ENCODE results near the gene RARB.

RARB gene

DNA sequence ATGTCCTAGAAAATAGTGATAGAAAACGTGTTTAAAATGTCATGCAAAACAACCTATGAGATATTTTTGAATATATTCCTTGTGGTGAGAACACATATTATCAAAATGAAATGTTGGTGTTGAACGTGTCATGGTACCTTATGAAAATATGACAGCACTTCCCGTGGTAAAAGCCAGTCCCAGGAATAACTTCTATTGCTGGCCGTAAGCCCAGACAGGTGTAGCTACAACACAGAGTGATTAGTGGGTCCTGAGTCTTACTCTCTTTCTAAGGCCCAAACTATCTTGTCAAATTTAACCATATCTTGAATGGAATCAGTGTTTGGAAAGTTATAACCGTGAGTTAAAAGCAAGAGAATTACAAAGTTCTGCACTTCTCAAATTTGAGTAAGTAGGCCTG lies 24.1 kb downstream of the RARB start:
- H3K4me3 ChIP-seq (replicated peaks; ENCODE audit: low read depth, low read length) = no peak overlapping the region
- TF ChIP-seq, protein P1, sequence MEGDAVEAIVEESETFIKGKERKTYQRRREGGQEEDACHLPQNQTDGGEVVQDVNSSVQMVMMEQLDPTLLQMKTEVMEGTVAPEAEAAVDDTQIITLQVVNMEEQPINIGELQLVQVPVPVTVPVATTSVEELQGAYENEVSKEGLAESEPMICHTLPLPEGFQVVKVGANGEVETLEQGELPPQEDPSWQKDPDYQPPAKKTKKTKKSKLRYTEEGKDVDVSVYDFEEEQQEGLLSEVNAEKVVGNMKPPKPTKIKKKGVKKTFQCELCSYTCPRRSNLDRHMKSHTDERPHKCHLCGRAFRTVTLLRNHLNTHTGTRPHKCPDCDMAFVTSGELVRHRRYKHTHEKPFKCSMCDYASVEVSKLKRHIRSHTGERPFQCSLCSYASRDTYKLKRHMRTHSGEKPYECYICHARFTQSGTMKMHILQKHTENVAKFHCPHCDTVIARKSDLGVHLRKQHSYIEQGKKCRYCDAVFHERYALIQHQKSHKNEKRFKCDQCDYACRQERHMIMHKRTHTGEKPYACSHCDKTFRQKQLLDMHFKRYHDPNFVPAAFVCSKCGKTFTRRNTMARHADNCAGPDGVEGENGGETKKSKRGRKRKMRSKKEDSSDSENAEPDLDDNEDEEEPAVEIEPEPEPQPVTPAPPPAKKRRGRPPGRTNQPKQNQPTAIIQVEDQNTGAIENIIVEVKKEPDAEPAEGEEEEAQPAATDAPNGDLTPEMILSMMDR (IDR thresholded peaks at IDR 0.05; ENCODE audit: low read depth, low read length, missing control alignments) = no peak
- no peak for DNase-seq (ENCODE audit: extremely low read depth, low read depth)

DNA sequence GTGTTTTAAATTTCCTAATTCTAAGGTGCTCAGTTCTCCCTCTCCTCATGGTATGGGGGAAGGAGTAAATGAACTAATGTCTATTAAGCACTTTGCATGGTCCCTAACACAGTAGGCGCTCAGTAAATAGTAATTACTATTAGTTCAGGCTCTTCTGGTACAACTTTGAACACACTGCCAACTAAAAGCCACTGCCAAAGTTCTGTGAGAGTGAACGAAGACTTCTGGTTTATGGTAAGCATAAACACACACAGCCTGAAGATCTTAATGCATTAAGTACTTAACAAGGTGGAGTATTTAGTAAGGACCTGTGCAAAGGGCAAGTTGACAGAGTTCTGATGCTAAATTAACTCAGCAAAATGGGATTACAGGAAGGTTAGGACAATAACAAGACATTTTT lies 24.7 kb downstream of the RARB start:
- no peak for DNase-seq (ENCODE audit: extremely low read depth, low read depth)
- TF ChIP-seq, protein P1 (IDR thresholded peaks at IDR 0.05; ENCODE audit: low read depth, low read length, missing control alignments) = no peak
- no peak overlapping the region for H3K4me3 ChIP-seq (replicated peaks; ENCODE audit: low read depth, low read length)

DNA sequence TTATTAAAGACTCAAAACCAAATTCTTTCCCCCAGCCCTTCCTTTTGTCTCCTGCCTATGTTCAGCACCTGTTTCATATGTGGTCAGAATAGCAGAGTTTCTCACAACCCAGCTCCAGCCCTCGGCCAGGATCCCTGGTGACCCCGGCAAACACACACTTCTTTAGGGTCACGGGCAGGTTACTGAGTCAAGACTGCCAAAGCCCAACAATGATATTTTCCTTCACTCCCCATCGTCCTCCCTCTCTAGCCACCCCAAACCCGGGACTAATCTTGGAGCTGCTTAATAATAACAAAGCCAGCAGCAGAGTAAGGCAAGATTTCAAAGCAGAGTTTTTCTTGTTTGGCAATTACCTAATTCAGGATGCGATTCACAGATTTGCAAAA lies 25.5 kb downstream of the RARB start:
- TF ChIP-seq, protein P1 (IDR thresholded peaks at IDR 0.05; ENCODE audit: low read depth, low read length, missing control alignments) = no peak
- peak overlapping the region; percentile 33 for H3K4me3 ChIP-seq (replicated peaks; ENCODE audit: low read depth, low read length)
- no peak for DNase-seq (ENCODE audit: extremely low read depth, low read depth)

DNA sequence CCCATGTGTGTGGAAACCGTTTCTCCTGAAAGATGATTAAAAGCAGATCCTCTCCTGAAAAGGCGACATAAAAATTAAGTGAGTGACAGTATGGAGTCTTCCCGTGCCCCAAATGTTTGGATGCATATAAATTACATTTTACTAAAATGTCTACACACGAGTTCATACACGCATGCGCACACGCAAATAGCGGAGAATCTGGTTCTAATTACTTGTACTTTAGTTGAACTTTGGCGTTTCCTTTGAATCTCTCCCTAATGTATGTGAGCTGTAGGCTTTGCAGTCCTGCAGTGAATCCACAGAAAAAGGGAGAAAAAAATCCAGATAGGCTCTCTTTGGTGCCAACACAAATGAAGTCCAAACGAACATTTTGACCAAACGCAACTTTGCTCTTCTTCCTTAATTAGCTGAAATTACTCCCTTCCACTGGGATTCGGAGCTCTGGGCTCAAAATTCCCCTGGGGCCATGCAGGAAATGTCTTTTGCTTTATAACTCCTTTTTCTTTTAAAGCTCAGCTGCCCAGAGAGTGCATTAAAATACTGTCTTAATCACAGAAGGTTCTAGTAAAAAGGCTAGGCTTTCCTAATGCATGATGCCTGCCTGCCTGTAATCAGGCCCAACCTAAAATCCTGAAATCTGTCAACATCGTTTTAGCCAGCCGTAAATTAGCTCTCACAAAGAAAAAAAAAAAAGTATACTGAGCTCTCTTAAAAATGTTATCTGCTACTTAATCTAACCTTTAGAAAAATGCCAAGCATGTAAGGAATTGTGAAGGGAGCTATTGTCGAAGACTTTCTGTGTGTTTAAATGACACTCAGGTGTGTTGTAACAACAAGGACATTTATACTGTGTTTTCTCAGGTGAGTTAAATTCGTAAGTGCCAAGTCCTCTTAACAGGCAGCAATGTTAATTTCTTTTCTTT lies 26.2 kb downstream of the RARB start:
- TF ChIP-seq, protein P1 (IDR thresholded peaks at IDR 0.05; ENCODE audit: low read depth, low read length, missing control alignments) = no peak
- H3K4me3 ChIP-seq (replicated peaks; ENCODE audit: low read depth, low read length) = peak overlapping the region; percentile 33
- peak; percentile 90 for DNase-seq (ENCODE audit: extremely low read depth, low read depth)

DNA sequence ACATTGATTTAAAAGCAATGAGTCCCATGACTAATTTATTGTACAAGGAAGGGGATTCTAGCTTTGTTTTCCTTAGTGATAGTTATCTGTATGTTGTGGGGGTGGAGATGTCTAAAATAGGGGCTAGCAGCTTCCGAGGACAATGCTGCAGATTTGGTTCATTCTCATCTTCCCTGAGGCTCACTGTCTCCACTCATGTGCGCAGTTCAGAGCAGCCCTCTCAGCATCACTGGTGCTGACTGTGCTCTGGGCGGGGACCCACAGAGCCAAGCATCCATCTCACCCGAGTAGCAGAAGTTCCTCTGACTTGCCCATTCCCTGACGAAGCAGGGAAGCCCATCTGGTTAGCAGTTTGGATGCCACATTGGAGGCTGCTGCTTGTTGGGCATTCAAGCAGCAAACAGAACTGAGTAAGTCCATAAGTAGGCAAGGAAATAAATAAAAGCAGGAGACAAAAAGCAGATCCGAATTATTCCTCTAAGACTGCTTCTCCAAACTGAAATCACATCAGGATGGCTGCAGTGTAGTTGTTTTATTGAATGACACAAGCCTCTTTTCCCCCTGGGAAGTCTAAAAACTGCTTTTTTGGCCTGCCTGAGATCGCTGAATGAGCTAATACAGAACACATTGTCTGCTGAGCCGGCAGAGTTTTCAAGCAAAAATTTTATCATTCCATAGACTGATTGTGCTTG lies 27.5 kb downstream of the RARB start:
- DNase-seq (ENCODE audit: extremely low read depth, low read depth) = no peak
- H3K4me3 ChIP-seq (replicated peaks; ENCODE audit: low read depth, low read length) = no peak overlapping the region
- TF ChIP-seq, protein P1 (IDR thresholded peaks at IDR 0.05; ENCODE audit: low read depth, low read length, missing control alignments) = no peak

DNA sequence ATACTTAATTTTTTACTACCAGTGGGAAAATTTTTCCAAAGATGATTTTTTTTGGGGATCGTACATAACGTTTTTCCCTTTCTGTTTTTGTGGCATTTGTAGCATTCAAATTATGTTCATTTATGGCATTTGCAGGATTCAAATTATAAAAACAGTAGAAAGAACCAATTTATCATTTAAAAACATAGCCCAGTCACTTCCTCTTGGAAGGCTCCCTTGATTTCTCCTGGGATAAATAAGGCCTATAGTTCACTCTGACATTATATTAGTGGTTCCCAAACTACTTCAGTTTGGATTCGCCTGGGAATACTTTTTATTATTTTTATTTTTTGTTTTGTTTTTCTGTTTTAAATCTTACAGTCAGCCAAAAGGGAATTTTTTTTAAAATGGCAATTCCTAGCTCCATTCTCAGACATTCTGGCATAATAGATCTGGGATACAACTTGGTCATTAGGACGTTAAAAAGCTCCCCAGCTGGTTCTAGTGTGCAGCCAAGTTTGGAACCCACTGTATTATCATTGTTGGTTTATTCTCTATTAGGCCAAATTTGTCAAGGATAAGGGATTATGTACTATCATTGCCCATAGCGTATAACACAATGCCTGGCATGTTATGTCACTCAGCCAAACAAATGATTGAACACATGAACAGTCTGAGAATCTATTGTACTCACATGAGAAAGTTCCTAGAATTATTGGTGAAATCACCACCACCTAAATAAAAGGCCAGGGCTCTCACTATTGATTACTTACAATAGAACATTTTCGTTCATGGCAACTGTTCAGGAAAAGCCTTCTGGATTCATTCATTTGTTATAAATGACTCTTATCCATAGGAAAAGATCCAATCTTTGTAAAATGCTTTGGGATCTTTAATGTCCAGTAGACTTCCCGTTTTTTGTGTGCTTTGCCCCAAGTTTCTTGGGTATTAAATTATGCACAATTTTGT lies 28.9 kb downstream of the RARB start:
- TF ChIP-seq, protein P1 (IDR thresholded peaks at IDR 0.05; ENCODE audit: low read depth, low read length, missing control alignments) = no peak
- no peak for DNase-seq (ENCODE audit: extremely low read depth, low read depth)
- H3K4me3 ChIP-seq (replicated peaks; ENCODE audit: low read depth, low read length) = no peak overlapping the region

Data from HFF-Myc (cell line).